Parathyroid adenoma (tissue), 2 donors: ENCODE data around the gene SENP8.

Experiments
- H2AFZ ChIP-seq: fragments of 300-600 bp; sonication (generic); one replicate; pipeline ENCODE4 v1.7.0; 2017; ENCODE audit warnings: antibody characterized with exemption, mild to moderate bottlenecking
- H3K27ac ChIP-seq: fragments of 300-600 bp; sonication (generic); one replicate; pipeline ENCODE4 v1.7.0; 2017
- H3K27me3 ChIP-seq: fragments of 300-600 bp; sonication (generic); one replicate; pipeline ENCODE4 v1.7.0; 2017; ENCODE audit warnings: low read length; ENCODE audit not compliant: control insufficient read depth, insufficient read depth
- H3K36me3 ChIP-seq: fragments of 300-600 bp; sonication (generic); one replicate; pipeline ENCODE4 v1.7.0; 2017; ENCODE audit warnings: low read length; ENCODE audit not compliant: control insufficient read depth, insufficient read depth
- H3K4me1 ChIP-seq: fragments of 300-600 bp; sonication (generic); one replicate; pipeline ENCODE4 v1.7.0; 2017; ENCODE audit warnings: control low read depth
- H3K4me2 ChIP-seq: fragments of 300-600 bp; sonication (generic); one replicate; pipeline ENCODE4 v1.7.0; 2017; ENCODE audit warnings: low read length
- H3K4me3 ChIP-seq: fragments of 300-600 bp; sonication (generic); one replicate; pipeline ENCODE4 v1.7.0; 2017; ENCODE audit warnings: low read depth, low read length
- H3K79me2 ChIP-seq: fragments of 300-600 bp; sonication (generic); one replicate; pipeline ENCODE4 v1.7.0; 2017; ENCODE audit warnings: control low read depth
- H3K9ac ChIP-seq: fragments of 300-600 bp; sonication (generic); one replicate; pipeline ENCODE4 v1.7.0; 2017; ENCODE audit warnings: mild to moderate bottlenecking
- H3K9me3 ChIP-seq: fragments of 300-600 bp; sonication (generic); one replicate; pipeline ENCODE4 v1.7.0; 2017; ENCODE audit warnings: low read length; ENCODE audit not compliant: control insufficient read depth
- CTCF ChIP-seq: fragments of 300-600 bp; sonication (generic); IDR thresholded peaks from one replicate; pipeline ENCODE4 v1.7.0; 2017; ENCODE audit warnings: antibody characterized with exemption, mild to moderate bottlenecking
- donor health status: primary hyperparathyroidism.

SENP8 gene

GRCh38 chr15:72156928-72157327 is 38.7 kb downstream of the SENP8 start:
- TF ChIP-seq CTCF: no peak
- Histone ChIP-seq H3K36me3 (no peaks in the 10 kb centered on the region), H3K4me1 (peaks cover 6% of the 10 kb centered on the region), H3K4me2 (no peak overlapping the region), H2AFZ (no peak overlapping the region), H3K27me3 (no peaks in the 10 kb centered on the region), H3K27ac (no peak overlapping the region), H3K79me2 (no peaks in the 10 kb centered on the region), H3K9ac (no peak overlapping the region), H3K9me3 (no peaks in the 10 kb centered on the region), H3K4me3 (no peak overlapping the region)

- no peak overlapping the region for H3K4me3 ChIP-seq
- no peak overlapping the region for H3K27ac ChIP-seq
- no peaks in the 10 kb centered on the region for H3K27me3 ChIP-seq
- no peaks in the 10 kb centered on the region for H3K4me1 ChIP-seq
- H3K79me2 ChIP-seq: no peaks in the 10 kb centered on the region
- H3K9ac ChIP-seq: no peak overlapping the region
- H3K4me2 ChIP-seq: no peak overlapping the region
- no peaks in the 10 kb centered on the region for H3K36me3 ChIP-seq
- no peak for TF ChIP-seq CTCF
- H3K9me3 ChIP-seq: no peaks in the 10 kb centered on the region
- no peak overlapping the region for H2AFZ ChIP-seq
Measured at GRCh38 chr15:72160696-72161245, 42.6 kb downstream of the SENP8 start.

GRCh38 chr15:72161361-72162132 is 43.3 kb downstream of the SENP8 start:
- H3K27ac ChIP-seq: no peak overlapping the region
- H2AFZ ChIP-seq: no peak overlapping the region
- no peak for TF ChIP-seq CTCF
- H3K36me3 ChIP-seq: no peaks in the 10 kb centered on the region
- no peak overlapping the region for H3K4me3 ChIP-seq
- H3K4me2 ChIP-seq: no peak overlapping the region
- no peaks in the 10 kb centered on the region for H3K79me2 ChIP-seq
- H3K4me1 ChIP-seq: no peaks in the 10 kb centered on the region
- no peaks in the 10 kb centered on the region for H3K9me3 ChIP-seq
- no peaks in the 10 kb centered on the region for H3K27me3 ChIP-seq
- no peak overlapping the region for H3K9ac ChIP-seq

GRCh38 chr15:72162569-72162968 is 44.4 kb downstream of the SENP8 start:
- no peak overlapping the region for H3K27ac ChIP-seq
- no peak overlapping the region for H3K4me3 ChIP-seq
- H2AFZ ChIP-seq: no peak overlapping the region
- no peak overlapping the region for H3K9ac ChIP-seq
- no peaks in the 10 kb centered on the region for H3K36me3 ChIP-seq
- no peaks in the 10 kb centered on the region for H3K9me3 ChIP-seq
- no peaks in the 10 kb centered on the region for H3K4me1 ChIP-seq
- H3K27me3 ChIP-seq: no peaks in the 10 kb centered on the region
- H3K4me2 ChIP-seq: no peak overlapping the region
- no peaks in the 10 kb centered on the region for H3K79me2 ChIP-seq
- TF ChIP-seq CTCF: no peak

- H2AFZ ChIP-seq: no peak overlapping the region
- H3K9me3 ChIP-seq: no peaks in the 10 kb centered on the region
- no peaks in the 10 kb centered on the region for H3K4me1 ChIP-seq
- no peak overlapping the region for H3K4me3 ChIP-seq
- no peak overlapping the region for H3K4me2 ChIP-seq
- H3K27ac ChIP-seq: no peak overlapping the region
- no peak for TF ChIP-seq CTCF
- no peak overlapping the region for H3K9ac ChIP-seq
- H3K36me3 ChIP-seq: no peaks in the 10 kb centered on the region
- H3K79me2 ChIP-seq: no peaks in the 10 kb centered on the region
- H3K27me3 ChIP-seq: no peaks in the 10 kb centered on the region
Measured at GRCh38 chr15:72163719-72164118, 45.5 kb downstream of the SENP8 start.
